Stimulated activated CD4-positive, alpha-beta T cell treated with anti-CD3 and anti-CD28 coated beads, TNF-alpha, amount 100 ng/mL, for 48 hours (primary cell): ENCODE data around the gene TKTL2.

ENCODE experiments used
- DNase-seq, 3 donors: peaks; one replicate each; pipeline ENCODE4 v3.0.0-alpha.2; 2020; ENCODE audit warnings: low read depth in 3 of 3

TKTL2 gene

DNA sequence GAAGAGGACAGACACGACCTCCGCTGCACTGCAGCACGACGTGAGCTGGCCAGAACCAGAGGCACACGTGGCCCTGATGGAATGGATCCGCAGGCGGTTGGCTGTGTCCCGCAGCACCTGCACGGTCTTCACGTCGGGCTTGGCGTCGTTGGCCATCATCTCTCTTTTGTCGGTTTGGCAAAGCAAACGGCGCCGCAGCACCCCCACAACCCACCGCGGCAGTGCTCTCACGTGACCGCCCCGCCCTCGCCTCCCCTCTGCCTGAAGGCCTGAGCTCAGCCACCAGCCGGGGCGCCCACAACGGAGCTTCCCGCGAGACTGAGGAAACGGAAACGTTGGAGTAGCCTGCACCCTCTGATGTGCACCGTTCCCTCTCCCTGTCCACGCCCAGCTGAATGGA lies at the start of gene TKTL2:
Gene TKTL2, minus strand, starts transcription at position 179 of the 400 bp plus-strand sequence. Its CDS starts 20 bp downstream, at position 159.
- no peak for DNase-seq

DNA sequence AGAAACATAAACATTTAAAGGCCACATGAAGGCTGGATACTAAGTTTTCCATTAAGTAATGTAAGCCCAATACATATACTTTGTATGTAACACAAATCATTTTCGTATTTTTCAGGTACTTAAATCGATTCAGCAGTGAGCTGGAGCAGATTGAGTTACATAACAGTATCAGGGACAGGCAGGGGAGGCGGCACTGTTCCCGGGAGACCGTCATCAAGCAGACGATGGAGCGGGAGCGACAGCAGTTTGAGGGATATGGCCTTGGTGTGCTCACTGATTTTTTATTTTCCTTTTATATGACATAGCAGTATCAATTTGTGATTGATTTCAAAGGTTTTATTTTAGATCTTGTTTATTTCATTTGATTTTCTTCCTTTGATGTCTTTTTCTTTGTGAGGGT lies 41.6 kb upstream of the TKTL2 start:
- DNase-seq, result no peak

GRCh38 chr4:163505374-163505773 lies 31.8 kb upstream of the TKTL2 start:
- DNase-seq, result no peak

DNA sequence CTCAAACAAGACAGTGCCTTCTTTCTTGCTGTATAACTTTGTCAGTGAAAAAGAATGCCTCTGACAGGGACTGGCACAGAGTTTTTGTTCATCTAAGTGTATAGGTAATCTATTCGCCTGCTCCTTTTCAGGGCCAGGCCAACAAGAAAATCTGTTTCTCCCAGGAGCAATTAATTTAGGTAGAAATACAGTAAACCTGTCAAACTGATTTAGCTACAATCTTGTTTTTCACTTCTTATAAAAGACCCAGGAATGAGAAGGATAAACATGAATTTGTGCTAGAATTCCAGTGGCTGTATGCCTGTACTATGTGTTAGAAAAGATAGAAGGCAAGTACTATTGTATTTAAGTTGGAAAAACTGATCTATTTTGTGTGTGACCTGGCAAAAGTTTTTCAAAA lies 27.0 kb upstream of the TKTL2 start:
- DNase-seq, result no peak

DNA sequence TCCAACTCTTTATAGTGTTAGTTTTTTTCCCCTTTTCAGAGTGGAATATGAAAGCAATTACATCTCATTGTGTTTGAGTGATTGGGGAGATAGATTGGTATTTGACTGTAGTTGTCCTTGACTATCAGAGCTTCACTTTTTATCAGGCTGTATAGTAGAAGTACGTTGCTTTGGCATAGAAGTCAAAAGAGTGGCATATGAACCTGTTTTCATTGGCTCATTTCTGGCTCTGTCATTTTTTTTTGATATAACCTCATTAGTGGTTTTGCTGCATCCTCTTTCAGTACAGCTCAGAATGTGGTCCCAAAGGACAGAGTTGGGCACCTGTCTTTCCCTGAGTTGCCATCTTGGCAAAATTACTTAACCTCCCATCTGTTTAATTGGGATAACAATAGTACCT lies 22.3 kb upstream of the TKTL2 start:
- no peak for DNase-seq

DNA sequence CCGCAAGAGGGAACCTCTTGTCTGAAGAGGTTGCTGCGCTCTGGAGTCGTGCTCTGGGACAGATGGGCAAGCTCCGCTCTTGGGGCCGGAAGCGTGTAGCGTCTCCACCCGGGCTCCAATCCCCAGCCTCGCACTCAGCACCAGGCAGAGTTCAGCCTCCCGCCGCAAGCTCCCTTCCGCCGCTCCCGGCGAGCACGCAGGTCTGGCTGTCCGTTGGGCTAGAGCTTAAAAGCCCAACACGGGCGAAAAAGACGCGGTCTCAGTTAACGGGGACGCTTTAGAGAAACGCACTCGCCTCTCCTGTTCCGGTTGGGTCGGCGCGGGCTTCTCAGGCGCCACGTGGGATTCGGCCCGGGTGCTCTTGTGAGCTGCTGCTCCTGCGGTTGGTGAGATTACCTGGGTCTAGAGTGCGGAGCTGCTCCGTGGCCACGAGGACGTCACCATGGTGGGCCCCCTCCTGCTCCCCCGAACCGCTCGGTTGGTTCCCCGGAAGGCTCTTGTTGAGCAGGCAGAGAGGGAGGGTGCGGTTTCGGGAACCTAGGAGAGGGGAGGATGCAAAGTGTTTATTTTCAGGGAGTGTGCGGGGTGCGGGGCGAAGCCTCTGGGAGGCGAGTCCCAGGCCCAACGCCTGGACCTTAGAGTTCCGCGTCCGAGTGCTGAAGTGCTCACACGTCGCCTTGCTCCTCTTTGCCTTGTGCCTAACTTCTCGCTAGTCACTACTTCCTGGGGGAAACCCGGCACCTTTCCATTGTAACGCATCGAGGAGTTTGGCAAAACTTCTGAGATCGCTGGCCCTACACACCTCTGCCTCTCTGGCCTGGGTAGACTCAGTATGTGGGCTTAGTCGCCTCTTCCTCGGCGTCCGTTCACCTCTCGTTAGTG lies 21.0 kb upstream of the TKTL2 start, which contains the start of gene TMA16:
Gene TMA16, plus strand, starts transcription at position 331 of the 882 bp plus-strand sequence. Its CDS starts 112 bp downstream, at position 443.
- peak; percentile 67 to 85 (median 76) for DNase-seq

DNA sequence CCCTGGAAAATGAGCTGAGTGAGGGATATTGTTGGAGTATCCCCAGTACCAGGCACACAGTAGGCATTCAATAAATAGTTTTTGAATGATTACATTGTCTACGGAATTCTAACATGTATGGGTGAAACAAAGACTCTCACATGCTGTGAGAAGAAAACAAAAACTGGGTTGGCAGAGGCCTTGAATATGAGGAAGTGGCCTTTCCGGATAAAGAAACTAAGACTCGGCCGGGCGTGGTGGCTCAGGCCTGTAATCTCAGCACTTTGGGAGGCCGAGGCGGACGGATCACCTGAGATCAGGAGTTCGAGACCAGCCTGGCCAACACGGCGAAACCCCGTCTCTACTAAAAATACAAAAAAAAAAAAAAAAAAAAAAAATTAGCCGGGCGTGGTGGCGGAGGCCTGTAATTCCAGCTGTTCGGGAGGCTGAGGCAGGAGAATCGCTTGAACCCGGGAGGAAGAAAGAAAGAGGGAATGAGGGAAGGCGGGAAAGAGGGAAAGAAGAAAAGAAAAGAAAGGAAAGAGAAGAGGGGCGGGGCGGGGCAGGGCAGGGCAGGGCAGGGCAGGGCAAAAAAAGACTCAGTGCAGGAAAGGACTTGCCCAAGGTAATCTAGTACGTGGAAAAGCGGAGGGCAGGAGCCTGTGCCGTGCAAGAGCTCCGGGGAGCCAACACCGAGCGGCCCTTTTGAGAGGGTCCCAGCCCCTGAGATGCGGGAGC lies 20.2 kb upstream of the TKTL2 start:
- peak in 1 of 3 donors; percentile 0 for DNase-seq

- DNase-seq, result no peak
Measured at GRCh38 chr4:163492951-163493504, 19.5 kb upstream of the TKTL2 start.

GRCh38 chr4:163489929-163490328 lies 16.4 kb upstream of the TKTL2 start:
- DNase-seq, result no peak

GRCh38 chr4:163486321-163486720 lies 12.8 kb upstream of the TKTL2 start:
- DNase-seq, result no peak

GRCh38 chr4:163485589-163485988 lies 12.0 kb upstream of the TKTL2 start:
- DNase-seq, result no peak

DNA sequence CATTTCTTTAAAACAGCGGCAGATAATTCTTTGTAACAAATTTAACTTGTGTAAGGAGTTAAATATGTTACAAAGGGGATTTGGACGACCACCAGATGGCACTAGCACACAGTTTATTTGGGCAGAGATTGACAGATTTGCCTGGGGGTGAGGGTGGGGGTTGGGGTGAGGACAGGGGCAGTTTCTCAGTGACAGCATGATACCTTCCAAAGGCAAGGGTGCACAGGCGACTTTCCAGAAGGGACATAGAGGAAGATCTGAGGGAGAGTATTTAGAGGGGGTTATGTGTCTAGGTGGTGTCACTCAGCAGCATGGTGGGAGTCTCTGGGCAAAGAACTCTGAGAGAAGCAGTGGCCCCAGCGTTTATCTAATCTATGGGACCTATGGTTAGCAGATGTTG lies 11.4 kb upstream of the TKTL2 start:
- peak; percentile 21 to 32 (median 27) for DNase-seq

- DNase-seq, result no peak
Measured at GRCh38 chr4:163482190-163482589, 8.6 kb upstream of the TKTL2 start.

- DNase-seq, result no peak
Measured at GRCh38 chr4:163476761-163477438, 3.3 kb upstream of the TKTL2 start.

- DNase-seq, result no peak
Measured at GRCh38 chr4:163474027-163474426, 473 bp upstream of the TKTL2 start.

DNA sequence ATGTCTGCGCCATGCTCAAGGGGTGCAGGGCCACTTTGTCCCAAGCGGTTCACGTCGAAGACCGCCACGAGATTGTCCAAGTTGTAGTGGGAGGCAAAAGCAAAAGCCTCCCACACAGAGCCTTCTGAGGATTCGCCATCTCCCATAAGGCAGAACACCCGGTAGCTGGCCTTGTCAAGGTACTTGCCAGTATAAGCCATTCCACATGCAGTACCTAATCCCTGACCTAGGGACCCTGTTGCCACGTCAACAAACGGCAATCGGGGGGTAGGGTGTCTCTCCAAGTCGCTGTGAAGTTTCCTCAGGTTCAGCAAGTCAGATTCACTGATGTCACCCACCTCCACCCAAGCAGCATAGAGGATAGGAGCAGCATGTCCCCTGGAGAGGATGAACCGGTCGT lies 424 bp downstream of the TKTL2 start:
- DNase-seq, result no peak

DNA sequence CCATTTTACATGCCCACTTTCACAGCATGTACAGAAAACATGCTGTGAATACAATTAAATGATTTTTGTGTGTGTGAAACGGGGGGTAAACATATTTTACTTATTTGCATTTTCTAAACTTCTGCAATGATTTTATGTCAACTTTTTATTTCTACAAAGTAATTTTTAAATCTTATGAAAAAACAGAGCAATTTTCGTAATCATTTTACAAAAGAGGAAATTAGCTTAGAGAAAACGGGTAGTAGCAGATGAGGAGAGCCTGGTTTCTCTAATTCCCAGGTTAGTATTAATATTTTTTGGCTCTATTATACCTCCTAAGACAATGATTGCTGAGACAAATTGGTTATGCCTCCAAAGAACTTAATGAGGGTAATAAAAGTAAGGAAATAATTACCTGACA lies 3.2 kb downstream of the TKTL2 start:
- DNase-seq, result no peak

- no peak for DNase-seq
Measured at GRCh38 chr4:163467082-163467770, 6.3 kb downstream of the TKTL2 start.

GRCh38 chr4:163462556-163462955 lies 11.0 kb downstream of the TKTL2 start:
- no peak for DNase-seq

DNA sequence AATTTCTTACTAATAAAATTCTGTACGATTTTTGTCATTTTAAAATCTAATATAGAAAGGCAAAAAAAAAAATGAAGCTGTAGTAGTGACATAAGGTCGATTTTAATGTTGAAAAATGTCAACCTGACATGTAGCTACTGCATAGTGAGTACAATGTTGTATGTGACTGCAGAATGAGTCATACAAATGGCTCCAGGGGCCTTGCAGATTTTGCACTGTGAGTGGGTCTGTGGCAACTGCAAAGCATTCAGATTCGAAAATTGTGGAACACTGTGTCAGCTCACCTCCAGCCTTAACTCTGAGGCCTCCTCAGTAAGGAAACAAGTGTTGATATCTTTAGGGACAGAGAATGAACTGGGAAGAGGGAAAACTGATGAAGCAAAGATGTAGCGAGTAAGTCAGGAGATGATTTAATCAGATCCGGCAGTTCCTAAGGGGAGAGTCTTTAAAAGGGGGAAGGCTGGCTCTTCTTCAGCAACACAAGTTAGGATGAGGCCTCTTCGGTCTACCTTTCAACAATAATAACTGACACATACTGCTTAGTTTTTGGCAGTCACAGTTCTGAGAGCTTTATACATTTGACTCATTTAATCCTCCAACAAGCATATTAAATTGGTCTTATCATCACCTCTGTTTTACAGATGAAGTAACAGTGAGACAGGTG lies 24.9 kb downstream of the TKTL2 start:
- DNase-seq, result no peak

GRCh38 chr4:163447481-163447880 lies 26.1 kb downstream of the TKTL2 start:
- DNase-seq, result no peak
